AG04450 (cell line): ENCODE results near the gene ZNF443. TPM values are rescaled to one million over a fixed set of nuclear protein-coding genes. Genes with fewer than 3 reads are reported as not detected.
"Not testable (repeated sequence)": the region's sequence is repeated elsewhere in the genome, so short reads cannot be mapped to it uniquely, and the experiment has no call there.

Experiments
- CTCF ChIA-PET: fragments of 300-600, 350-600 bp; formaldehyde crosslinking; extraction: SDS; loops from one replicate; lab custom pipeline; 2022; ENCODE audit warnings: antibody characterized with exemption, inconsistent platforms; lab: Charles Lee
- POLR2A ChIA-PET: fragments of 350-600 bp; formaldehyde crosslinking; extraction: SDS; loops from one replicate; lab custom pipeline; 2021; ENCODE audit warnings: antibody characterized with exemption, inconsistent platforms; lab: Yijun Ruan, JAX
- DNase-seq: peaks from one replicate; pipeline ENCODE4 v3.0.0-alpha.2; 2011; ENCODE audit warnings: low read depth, low spot score
- H3K27ac ChIP-seq: one replicate; pipeline ENCODE4 v1.5.1; 2012; ENCODE audit warnings: low read depth, low read length, control low read depth
- H3K27me3 ChIP-seq: one replicate; pipeline ENCODE4 v1.6.0; 2012; ENCODE audit warnings: low read length; ENCODE audit not compliant: control insufficient read depth, insufficient read depth
- H3K4me3 ChIP-seq: 2 replicates; pipeline ENCODE4 v1.5.1; 2011; ENCODE audit warnings: mild to moderate bottlenecking, low read depth, low read length, control low read depth
- H3K9me3 ChIP-seq: 2 replicates; pipeline ENCODE4 v1.5.1; 2012; ENCODE audit warnings: low read length; ENCODE audit not compliant: control insufficient read depth, insufficient read depth
- polyA minus RNA-seq: library from RNA; depleted of rRNA, polyadenylated mRNA; stranded (reverse); fragments of >200 nt; gene quantifications from 2 replicates; pipeline ENCODE4 v1.2.3, GENCODE V29; 2011; rRNA and poly(A)+ RNA removed
- polyA plus RNA-seq: library from polyadenylated mRNA; depleted of rRNA; stranded (reverse); fragments of >200 nt; gene quantifications from 2 replicates; pipeline ENCODE4 v1.2.3, GENCODE V29; 2011; rRNA removed
- TF ChIP-seq, protein P1 (sequence below): IDR thresholded peaks from 2 replicates; pipeline ENCODE4 v1.5.1; 2011; ENCODE audit warnings: low read depth, low read length, control low read depth, inconsistent platforms

The ZNF443 gene
- 1.1 and 1.7 TPM in 2 replicates for polyA plus RNA-seq
- polyA minus RNA-seq: 1.5 and 2.7 TPM in 2 replicates

GRCh38 chr19:12440541-12441316 is at the start of gene ZNF443:
Gene ZNF443 (minus strand): TSS chr19:12441021. CDS start chr19:12440914, 107 bp downstream.
- peak within 1 kb of the TSS; percentile 82 for H3K4me3 ChIP-seq
- peak; percentile 91 for DNase-seq
- H3K27me3 ChIP-seq: no peaks in the 10 kb centered on the region
- no peak within 1 kb of the TSS for H3K27ac ChIP-seq
- TF ChIP-seq, protein P1, sequence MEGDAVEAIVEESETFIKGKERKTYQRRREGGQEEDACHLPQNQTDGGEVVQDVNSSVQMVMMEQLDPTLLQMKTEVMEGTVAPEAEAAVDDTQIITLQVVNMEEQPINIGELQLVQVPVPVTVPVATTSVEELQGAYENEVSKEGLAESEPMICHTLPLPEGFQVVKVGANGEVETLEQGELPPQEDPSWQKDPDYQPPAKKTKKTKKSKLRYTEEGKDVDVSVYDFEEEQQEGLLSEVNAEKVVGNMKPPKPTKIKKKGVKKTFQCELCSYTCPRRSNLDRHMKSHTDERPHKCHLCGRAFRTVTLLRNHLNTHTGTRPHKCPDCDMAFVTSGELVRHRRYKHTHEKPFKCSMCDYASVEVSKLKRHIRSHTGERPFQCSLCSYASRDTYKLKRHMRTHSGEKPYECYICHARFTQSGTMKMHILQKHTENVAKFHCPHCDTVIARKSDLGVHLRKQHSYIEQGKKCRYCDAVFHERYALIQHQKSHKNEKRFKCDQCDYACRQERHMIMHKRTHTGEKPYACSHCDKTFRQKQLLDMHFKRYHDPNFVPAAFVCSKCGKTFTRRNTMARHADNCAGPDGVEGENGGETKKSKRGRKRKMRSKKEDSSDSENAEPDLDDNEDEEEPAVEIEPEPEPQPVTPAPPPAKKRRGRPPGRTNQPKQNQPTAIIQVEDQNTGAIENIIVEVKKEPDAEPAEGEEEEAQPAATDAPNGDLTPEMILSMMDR: 0 out of 2 replicates have a peak, but pooled peaks have one; percentile 9
- ChIA-PET CTCF (interaction anchor here (0.7 kb wide), 2 partner anchors 42 to 1266 kb away, joined by 3 to 5 read pairs; no protein-coding TSS in a partner anchor), POLR2A (interaction anchor here (0.5 to 1.2 kb wide), 5 partner anchors 75 to 1029 kb away, joined by 3 to 6 read pairs (median 4); partner anchors contain the start of genes ZNF136, ZNF442 and ZNF625)
- H3K9me3 ChIP-seq: peaks cover 2% of the 10 kb centered on the region; the same call in 1 of the 2 replicates

- H3K27me3 ChIP-seq, POLR2A ChIA-PET, H3K4me3 ChIP-seq, H3K9me3 ChIP-seq, DNase-seq, H3K27ac ChIP-seq, CTCF ChIA-PET: not testable (repeated sequence)
These were observed 45.5 kb upstream of the ZNF443 start for GRCh38 chr19:12486265-12486783.

GRCh38 chr19:12485571-12485970 is 44.8 kb upstream of the ZNF443 start:
- POLR2A ChIA-PET: no interaction called here

GRCh38 chr19:12485052-12485416 is 44.2 kb upstream of the ZNF443 start:
- Histone ChIP-seq H3K4me3 (peak overlapping the region; percentile 99), H3K27me3 (no peaks in the 10 kb centered on the region), H3K27ac (peak overlapping the region; percentile 39), H3K9me3 (peaks cover 8% of the 10 kb centered on the region; the same call in 1 of the 2 replicates)
- DNase-seq: no peak
- ChIA-PET POLR2A (interaction anchor here (0.5 kb wide), 1 partner anchor 84 kb away, joined by 3 read pairs; the partner anchor contains the start of gene ZNF799), CTCF (no interaction called here)
- TF ChIP-seq, protein P1: no peak

More at GRCh38 chr19:12485571-12485970, 44.8 kb upstream of the ZNF443 start:
- Histone ChIP-seq H3K4me3 (no peak overlapping the region), H3K9me3 (peaks cover 4% of the 10 kb centered on the region; the same call in 1 of the 2 replicates), H3K27ac (no peak overlapping the region), H3K27me3 (no peaks in the 10 kb centered on the region)
- DNase-seq: no peak
- TF ChIP-seq, protein P1: no peak
- CTCF ChIA-PET: no interaction called here

DNA sequence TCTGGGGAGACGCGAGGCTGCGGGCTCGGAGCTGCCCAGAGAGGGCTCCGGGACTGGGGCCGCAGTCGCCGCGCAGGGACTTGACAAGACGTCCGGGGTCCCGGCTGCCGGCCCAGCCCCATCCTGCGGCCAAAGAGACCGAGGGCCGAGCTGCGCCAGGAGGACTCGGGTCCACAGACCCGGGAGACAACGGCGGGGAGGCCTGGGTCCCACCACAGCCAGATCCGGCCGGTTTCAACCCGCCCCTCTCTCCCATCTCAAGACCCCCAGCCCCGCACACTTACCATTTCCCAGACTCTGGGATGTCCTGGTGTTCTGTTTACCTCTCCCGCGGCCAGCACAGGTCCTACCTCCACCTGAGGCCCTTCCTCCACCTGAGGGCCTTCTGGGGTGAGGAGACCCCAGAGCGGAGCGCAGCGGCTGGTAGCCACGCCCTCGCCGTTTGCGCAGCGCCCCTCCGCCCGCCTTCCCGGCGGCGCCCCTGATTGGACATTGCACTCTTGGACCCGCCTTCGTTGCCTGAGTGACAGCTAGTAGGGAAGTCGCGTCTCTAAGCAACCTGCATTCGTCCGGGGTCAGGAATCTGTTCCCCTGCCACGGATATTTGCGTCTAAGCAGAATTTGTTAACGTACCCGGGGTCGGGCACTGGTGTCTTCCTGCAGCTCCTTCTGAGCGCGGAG is 43.7 kb upstream of the ZNF443 start, which contains the start of gene ZNF709:
ZNF709 (minus strand) TSS at position 446 of the 681 bp plus-strand sequence; CDS start at position 287, 159 bp downstream.
- ChIA-PET POLR2A (interaction anchor here (0.5 to 1.4 kb wide), 3 partner anchors 8 to 126 kb away, joined by 3 to 5 read pairs (median 3); partner anchors contain the start of genes ZNF490, ZNF791 and ZNF799), CTCF (interaction anchor here (0.6 kb wide), 1 partner anchor 448 kb away, joined by 3 read pairs; no protein-coding TSS in a partner anchor)
- Histone ChIP-seq H3K27ac (peak within 1 kb of the TSS; percentile 39), H3K27me3 (no peaks in the 10 kb centered on the region), H3K4me3 (peak within 1 kb of the TSS; percentile 99), H3K9me3 (peaks cover 10% of the 10 kb centered on the region; the same call in 1 of the 2 replicates)
- TF ChIP-seq, protein P1: no peak
- DNase-seq: peak; percentile 45
